ENCODE measurements around the gene TRAPPC1.
A peak's percentile ranks its signal among the peaks of the same experiment; 100 is the strongest.
"Not testable (repeated sequence)": the region's sequence is repeated elsewhere in the genome, so short reads cannot be mapped to it uniquely, and the experiment has no call there.

Gene TRAPPC1, protein sequence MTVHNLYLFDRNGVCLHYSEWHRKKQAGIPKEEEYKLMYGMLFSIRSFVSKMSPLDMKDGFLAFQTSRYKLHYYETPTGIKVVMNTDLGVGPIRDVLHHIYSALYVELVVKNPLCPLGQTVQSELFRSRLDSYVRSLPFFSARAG

DNA sequence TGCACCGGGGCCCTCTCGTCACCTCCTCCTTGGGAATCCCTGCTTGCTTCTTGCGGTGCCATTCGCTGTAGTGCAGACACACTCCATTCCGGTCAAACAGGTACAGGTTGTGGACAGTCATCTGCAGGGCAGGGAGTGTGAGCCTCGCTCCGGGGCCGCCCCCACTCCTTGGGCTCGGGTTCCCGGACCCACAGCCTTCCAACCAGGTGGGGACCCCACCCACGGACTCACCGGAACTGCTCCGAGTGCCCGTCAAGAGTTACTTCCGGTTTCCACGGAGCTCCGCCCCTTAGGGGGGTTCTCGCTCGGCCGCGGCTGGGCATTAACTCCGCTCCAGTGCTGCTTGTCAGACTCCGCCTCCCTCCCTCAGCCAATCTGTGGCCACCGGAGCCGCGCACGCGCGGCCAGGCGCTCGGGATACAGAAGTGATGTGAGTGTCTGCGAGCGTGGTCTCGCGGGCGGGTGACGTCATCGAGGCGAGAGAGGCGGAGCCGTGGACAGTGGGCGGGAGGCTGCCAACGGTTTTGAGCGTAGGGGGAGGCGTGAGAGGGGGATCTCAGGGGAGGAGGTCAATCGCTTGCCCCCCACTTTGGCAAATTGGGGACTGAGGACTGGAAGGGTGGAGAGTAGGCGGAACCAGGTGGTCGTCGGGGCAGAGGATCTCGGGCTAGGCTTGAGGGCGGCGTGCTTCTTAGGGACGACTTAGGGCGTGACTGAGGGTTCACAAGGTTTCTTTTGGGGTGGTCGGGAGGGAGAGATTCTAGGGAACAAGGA lies at the start of gene TRAPPC1, which contains the start of gene CNTROB:
TSS of gene TRAPPC1 (minus strand) at position 238 of the 774 bp plus-strand sequence. CDS start at position 121, 117 bp downstream.
TSS of gene CNTROB (plus strand) at position 498 of the 774 bp plus-strand sequence. CDS start 874 bp downstream, outside the sequence.
- FAIRE-seq (peak; percentile 9), DNase-seq (ENCODE audit: low spot score) (peak; percentile 98)

DNA sequence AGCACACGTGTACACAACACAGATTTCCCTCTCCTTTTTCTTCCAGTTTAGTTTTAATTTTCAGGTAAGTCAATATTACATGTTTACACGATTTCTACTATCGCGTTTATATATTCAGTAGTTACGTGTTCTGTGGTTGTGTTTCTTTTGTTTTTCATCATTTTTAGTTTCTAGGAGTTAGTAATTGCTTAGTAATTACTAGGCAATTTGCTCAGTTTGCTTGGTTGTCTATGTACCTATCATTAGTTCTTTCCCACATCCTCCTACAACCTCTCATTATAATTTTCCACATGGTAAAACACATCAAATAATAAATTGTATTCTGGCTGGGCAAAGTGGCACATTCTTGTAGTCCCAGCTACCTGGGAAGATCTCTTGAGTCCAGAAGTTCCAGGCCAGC lies 46.1 kb upstream of the TRAPPC1 start:
- no peak for FAIRE-seq
- no peak for DNase-seq (ENCODE audit: low spot score)

DNA sequence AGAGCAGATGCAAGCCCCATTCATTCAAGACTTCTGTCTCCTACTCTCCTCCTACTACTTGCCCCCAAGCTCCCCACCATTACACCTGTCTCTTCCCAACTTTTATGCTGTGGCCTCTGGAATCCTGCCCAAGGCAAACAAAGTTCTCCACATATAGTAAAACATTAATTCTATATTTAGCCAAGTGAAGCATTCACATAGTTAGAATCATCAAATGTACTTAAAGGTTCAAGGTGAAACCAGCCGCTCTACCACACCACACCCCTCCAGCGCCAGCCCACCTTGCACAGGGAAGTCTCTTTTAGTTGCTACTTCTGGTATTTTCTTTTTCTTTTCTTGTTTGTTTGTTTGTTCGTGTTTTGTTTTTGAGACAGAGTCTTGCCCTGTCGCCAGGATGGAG lies 45.3 kb upstream of the TRAPPC1 start:
- DNase-seq (ENCODE audit: low spot score) (no peak), FAIRE-seq (no peak)

DNA sequence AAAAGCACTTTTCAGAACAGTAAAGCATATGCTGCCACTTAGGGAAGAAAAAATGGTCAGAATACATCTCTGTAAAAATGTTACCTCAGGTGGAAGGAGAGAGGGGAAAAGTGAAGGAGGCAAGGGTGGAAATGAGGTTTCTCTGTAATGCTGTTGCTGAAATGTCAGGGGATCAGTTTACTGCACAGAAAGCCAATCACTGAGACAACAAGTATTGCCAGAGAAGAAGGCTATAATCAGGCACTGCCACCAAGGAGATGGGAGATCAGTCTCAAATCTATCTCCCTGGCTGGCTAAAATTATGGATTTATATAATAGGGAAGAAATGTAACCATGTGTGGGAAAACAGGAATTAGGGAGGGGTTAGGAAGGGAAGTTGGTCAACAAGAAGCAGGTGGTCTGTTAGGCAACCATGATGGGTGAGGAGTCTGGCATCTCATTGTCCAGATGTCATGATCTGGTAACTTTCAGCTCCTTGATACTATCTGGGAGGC lies 42.9 kb upstream of the TRAPPC1 start:
- FAIRE-seq (no peak), DNase-seq (ENCODE audit: low spot score) (no peak)

DNA sequence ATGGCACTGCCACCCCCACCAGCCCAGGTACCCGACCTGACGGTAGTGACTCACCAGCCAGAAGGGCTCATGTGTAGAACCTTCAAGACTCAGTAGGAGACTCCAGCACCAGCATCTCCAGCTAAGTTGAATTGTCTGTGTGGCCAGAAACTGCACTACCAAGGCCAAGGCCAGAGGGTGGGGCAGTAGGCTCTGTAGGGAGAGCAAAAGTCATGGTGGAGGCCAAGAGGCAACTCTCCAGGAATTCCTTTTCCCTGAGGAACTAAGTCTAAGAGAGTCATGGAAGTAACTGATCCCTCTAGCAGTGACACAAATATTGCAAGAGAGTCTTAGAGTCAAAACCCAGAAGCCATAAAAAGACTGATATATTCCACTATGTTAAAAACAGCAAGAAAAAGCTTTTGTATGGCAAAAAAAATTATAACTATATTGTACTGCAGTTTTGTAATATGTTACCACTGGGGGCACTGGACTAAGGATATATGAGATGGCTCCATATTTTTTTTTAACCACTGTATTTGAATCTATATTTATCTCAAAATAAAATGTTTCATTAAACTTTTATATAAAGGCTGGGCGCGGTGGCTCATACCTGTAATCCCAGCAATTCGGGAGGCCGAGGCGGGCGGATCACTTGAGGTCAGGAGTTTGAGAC lies 40.5 kb upstream of the TRAPPC1 start:
- no peak for DNase-seq (ENCODE audit: low spot score)
- no peak for FAIRE-seq

DNA sequence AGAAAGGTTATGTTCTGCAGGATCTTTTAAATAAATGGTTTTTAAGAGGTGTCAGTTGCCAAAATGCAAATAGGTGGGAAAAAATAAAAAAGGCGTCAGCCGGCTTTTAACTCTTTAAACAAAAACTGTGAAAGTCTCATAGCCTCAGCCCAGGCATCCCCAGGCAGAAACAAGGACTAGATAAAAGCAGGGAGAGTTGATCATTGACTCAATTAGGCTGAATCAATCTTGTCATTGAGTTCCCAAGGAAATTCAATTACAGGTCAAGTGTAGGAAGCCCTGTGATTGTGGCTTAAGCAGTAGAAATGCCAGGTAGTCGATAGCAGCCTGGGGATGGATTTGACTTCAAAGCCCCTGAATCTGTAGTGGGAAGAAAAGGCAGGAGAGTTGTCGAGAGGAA lies 39.9 kb upstream of the TRAPPC1 start:
- FAIRE-seq (no peak), DNase-seq (ENCODE audit: low spot score) (no peak)

DNA sequence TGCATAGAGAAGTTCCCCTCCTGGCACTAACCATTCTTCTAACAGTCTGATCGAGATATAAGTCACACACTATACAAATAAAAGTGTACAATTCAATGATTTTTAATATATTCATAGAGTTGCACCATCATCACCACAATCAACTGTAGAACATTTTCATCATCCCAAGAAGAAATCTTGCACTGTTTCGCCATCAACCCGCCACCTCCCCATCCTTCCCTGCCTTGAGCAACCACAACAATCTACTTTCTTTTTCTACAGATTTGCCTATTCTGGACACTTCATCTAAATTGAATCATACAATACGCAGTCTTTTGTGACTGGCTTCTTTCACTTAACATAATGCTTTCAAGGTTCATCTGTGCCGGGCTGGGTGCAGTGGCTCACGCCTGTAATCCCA lies 37.7 kb upstream of the TRAPPC1 start:
- DNase-seq (ENCODE audit: low spot score), result no peak
- FAIRE-seq, result no peak

DNA sequence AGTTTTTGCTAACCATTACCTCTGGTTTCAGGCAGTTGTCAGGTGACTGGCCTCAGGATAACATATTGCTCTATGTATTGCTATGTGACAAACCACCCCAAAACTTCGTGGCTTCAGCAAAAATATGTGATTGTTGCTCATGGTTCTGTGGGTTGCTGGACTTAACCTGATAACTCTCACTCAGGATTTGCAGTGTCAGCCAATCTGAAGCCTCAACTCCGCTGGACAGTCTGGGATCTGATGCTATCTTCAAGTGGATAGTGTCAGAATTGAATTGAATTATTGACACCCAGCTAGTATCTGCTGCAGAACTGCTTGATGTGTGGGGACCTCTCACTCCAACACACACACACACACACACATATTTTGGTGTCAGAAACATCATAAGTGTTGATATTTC lies 36.0 kb upstream of the TRAPPC1 start:
- DNase-seq (ENCODE audit: low spot score) (no peak), FAIRE-seq (no peak)

DNA sequence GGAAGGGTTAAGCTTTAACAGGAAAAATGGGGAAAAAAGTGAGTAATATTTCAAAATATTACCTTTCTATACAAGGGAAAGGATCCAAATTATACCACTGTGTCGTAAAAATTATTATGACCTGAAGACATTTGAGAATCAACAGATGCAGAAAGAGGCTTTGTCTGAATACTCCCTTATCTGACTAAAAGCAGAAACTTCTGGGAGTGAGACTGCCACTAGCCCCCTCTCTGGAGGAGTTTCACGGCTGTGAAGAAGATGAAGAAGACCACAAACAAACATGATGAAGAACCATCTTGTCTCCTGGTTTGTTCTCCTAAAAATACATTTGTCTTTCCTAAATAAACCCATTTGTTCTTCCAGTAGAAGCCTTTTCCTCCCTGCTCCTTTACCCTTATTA lies 29.7 kb upstream of the TRAPPC1 start:
- no peak for DNase-seq (ENCODE audit: low spot score)
- FAIRE-seq, result no peak

DNA sequence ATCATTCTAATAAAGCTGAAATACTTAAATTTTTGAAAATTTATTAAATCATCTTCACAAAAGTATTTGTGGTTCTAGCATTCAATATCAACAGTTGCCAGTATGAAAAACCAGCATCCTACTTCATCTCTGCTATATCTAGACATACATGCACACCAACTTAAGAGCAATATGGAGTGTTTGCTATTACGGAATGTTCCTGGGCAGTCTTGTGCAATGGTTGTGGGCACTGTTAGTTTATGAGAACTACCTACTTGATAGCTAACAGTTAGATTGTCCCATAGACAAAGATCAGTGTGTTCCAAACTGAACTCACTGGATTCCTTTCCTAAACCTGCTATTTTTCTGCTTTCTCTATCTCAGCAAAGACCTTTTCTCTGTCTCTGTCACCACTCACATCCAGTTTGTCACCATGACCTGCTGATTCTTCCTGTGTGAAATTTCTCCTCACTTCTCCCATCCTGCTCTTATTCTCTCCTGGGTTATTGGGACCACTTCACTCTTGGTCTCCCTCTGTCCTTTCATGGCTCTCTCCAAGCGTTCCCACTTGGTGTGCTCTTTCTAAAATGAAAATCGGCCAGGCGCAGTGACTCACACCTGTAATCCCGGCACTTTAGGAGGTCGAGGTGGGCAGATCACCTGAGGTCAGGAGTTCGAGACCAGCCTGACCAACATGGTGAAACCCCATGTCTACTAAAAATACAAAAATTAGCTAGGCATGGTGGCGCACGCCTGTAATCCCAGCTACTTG lies 27.9 kb upstream of the TRAPPC1 start:
- no peak for FAIRE-seq
- DNase-seq (ENCODE audit: low spot score), result no peak

DNA sequence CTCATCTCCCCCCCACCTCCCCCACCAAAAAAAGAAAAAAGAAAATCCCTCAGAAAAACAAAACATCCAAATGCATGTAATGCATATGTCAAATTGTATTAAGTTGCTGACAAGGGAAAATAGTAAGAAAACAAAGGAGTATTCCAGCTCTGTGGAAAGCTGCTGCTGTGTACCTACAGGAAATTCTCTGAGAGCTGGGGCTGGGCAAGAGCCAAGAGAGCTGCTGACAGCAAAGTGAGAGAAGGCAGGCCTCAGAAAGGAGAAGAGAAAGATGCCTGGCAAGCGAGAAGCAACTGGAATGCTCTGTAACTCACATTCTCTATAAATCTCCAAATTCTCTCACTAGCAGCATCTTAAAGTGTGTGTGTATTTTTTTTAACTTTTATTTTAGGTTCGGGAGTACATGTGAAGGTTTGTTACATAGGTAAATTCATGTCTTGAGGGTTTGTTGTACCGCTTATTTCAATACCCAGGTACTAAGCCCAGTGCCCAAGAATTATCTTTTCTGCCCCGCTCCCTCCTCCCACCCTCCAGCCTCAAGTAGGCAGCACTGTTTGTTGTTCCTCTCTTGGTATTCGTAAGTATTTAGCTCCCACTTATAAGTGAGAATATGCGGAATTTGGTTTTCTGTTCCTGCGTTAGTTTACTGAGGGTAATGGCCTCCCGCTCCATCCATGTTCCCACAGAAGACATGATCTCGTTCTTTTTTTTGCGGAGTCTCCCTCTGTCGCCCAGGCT lies 24.7 kb upstream of the TRAPPC1 start:
- FAIRE-seq (no peak), DNase-seq (ENCODE audit: low spot score) (no peak)

DNA sequence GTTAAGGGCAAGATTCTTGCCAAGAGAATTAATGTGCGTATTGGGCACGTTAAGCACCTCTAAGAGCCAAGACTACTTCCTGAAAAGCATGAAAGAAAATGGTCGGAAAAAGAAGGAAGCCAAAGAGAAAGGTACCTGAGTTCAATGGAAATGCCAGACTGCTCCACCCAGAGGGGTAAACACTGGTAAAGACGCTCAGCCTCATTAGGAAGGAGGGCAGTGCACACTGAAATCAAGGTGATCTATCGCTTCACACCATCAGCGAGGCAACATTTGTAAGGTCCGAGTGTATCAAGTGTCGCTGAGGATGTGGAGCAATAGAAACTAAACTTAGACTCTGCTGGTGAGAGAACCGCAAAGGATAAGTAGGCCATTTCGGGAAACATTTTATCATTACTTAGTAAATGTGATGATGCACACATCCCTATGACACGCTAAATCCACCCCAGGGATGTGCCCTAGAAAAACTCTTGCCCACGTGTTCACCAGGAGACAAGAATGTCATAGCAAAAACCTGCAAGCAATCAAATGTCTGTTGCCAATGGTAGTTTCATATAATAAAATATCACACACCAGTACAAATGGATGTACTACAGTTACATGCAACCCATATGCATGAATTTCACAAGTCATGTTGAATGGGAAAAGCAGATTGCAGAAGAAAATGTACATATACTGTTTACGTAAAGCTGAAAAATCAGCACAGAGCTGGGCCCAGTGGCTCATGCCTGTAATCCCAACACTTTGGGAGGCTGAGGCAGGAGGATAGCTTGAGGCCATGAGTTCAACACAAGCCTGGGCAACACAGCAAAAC lies 23.9 kb upstream of the TRAPPC1 start:
- FAIRE-seq (no peak), DNase-seq (ENCODE audit: low spot score) (no peak)

DNA sequence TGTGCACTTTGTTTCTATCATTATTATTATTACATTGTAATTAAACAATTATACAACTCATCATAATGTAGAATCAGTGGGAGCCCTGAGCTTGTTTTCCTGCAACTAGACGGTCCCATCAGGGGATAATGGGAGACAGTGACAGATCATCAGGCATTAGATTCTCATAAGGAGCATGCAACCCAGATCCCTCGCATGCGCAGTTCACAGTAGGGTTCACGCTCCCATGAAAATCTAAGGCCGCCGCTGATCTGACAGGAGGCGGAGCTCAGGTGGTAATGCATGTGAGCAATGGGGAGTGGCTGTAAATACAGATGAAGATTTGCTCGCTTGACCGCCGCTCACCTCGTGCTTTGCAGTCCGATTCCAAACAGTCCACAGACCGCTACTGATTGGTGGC lies 21.5 kb upstream of the TRAPPC1 start:
- not testable (repeated sequence) for DNase-seq (ENCODE audit: low spot score); FAIRE-seq

DNA sequence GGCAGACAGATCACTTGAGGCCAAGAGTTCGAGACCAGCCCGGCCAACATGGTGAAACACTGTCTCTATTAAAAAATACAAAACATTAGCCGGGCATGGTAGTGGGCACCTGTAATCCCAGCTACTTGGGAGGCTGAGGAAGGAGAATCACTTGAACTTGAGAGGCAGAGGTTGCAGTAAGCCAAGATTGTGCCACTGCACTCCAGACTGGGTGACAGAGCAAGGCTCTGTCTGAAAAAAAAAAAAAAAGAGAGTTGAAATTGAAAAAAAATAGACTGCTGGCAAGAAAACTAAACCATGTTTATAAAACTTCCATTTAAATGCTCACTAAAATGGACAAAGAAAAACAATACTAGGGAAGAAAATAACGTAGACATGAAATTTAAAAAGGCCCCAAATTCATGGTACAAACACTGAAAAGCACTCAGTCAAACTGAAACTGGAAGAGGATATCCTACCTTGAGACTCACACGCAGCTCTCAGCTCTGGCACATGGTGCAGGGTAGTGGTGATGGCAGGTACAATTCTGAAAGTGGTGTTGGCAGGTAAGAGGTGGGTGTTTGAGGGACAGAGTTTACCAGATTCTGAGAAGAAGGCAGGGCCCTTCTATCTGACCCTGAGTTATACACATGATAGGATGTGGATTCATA lies 19.5 kb upstream of the TRAPPC1 start:
- DNase-seq (ENCODE audit: low spot score) (no peak), FAIRE-seq (no peak)

DNA sequence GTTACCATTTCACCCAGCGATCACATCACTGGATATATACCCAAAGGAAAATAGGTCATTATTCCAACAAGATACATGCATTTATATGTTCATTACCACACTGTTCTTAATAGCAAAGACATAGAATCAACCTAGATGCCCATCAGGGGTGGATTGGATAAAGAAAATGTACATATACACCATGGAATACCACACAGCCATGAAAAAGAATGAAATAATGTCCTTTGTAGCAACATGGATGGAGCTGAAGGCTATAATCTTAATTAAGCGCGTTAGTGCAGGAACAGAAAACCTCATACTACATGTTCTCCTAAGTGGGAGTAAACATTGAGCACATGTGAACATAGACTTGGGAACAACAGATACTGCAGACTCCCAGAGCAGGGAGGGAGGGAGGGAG lies 18.8 kb upstream of the TRAPPC1 start:
- DNase-seq (ENCODE audit: low spot score) (no peak), FAIRE-seq (no peak)

DNA sequence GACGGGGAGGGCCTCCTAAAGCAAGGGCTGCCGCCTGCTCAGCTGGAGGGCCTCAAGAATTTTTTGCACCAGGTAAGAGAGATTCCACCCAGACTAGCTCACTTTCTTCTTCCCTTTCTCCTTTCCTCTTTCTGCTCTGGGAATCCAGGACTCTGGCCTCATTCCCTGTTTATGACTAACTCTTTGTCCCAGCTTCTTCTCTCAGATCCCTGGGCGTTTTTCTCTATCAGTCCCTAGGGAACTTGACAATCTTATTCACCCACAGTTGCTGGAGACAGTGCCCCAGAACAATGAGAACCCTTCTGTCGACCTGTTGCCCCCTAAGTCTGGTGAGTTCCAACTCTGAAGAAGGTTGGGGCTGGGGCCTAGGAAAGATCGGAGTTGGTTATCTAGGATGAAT lies 15.9 kb upstream of the TRAPPC1 start:
- FAIRE-seq (no peak), DNase-seq (ENCODE audit: low spot score) (no peak)

DNA sequence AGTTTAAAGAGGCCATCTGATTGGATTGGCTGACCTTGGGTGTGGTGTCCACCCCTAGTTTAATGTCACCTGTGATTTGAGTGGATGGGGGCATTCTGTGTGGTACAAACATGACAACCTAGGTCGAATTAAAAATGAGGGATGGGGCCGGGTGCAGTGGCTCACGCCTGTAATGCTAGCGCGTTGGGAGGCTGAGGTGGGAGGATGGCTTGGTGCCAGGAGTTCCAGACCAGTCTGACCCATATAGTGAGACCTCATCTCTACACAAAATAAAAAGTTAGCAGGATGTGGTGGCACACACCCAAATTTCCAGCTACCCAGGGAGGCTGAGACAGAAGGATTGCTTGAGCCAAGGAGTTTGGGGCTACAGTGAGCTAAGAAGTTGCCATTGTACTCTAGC lies 14.7 kb upstream of the TRAPPC1 start:
- DNase-seq (ENCODE audit: low spot score) (no peak), FAIRE-seq (no peak)

DNA sequence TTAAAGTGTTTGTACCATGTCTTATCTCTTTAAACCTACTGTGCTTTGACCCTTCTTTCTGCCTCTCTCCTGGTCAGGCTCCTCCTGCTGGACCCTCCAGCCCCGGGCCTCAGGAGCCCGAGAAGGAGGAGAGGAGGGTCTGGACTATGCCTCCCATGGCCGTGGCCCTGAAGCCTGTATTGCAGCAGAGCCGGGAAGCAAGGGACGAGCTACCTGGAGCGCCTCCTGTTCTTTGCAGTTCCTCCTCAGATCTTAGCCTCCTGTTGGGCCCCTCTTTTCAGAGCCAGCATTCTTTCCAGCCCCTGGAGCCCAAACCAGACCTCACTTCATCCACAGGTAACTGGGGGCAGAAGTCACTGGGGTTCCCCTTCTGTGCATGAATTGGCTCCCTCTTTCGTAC lies 13.9 kb upstream of the TRAPPC1 start:
- FAIRE-seq, result no peak

DNA sequence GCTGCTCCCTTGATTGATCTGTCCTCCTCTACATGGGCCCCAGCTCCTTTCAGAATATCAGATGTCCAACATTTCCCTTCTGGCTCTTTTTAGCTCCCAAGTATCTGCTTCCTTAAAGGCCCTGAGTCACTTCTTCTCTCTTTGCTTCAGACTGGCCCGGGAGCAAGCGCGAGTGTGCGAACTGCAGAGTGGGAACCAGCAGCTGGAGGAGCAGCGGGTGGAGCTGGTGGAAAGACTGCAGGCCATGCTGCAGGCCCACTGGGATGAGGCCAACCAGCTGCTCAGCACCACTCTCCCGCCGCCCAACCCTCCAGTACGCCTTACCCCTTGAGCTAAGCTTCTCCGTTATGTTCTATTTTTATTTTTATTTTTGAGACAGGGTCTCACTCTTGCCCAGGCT lies 12.6 kb upstream of the TRAPPC1 start:
- no peak for FAIRE-seq
- DNase-seq (ENCODE audit: low spot score), result no peak

More for the DNA sequence above, 13.9 kb upstream of the TRAPPC1 start:
- DNase-seq (ENCODE audit: low spot score), result no peak

DNA sequence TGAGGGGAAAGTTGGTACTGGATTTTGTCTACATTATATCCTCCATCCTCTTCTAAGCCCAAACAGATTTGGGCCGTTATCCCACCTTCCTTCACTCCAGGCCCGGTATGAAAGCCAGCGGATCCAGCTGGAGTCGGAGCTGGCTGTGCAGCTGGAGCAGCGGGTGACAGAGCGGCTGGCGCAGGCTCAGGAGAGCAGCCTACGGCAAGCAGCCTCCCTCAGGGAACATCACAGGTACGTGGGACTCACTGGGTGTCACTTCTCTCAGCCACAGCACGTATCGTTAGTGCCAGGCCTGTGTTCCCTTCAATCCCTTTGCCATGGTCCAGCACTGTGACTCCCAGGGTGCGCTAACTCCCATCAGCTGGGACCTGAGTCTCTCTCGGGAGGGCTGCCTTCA lies 11.5 kb upstream of the TRAPPC1 start:
- FAIRE-seq (no peak), DNase-seq (ENCODE audit: low spot score) (no peak)

Measured in urothelium cell line (cell line).